Lung (tissue), 12 donors: ENCODE data around the gene ATG7. TPM values are rescaled to one million over a fixed set of nuclear protein-coding genes. Genes with fewer than 3 reads are reported as not detected.
"Not testable (repeated sequence)": the region's sequence is repeated elsewhere in the genome, so short reads cannot be mapped to it uniquely, and the experiment has no call there.

Source experiments
- ATAC-seq: fragments of 200-7000 bp; cut with Tn5 transposase; one replicate; pipeline ENCODE4 v1.9.1; 2020; ENCODE audit warnings: moderate number of reproducible peaks; ENCODE audit not compliant: insufficient read depth, low FRiP score
- DNase-seq, 3 donors: peaks; one replicate each; pipeline ENCODE4 v3.0.0-alpha.2; 2013 to 2017
- H3K27ac ChIP-seq, 2 donors: one replicate each; pipeline ENCODE4 v1.5.1; 2013; ENCODE audit warnings: mild to moderate bottlenecking in 2 of 2, moderate library complexity in 2 of 2, control low read depth in 1 of 2, inconsistent platforms in 1 of 2, low read depth in 1 of 2, low read length in 1 of 2
- H3K27me3 ChIP-seq, 3 donors: one replicate each; pipeline ENCODE4 v1.5.1; 2013; ENCODE audit warnings: low read length in 2 of 3; ENCODE audit not compliant: control insufficient read depth in 3 of 3, insufficient read depth in 3 of 3
- H3K36me3 ChIP-seq, 4 donors: one replicate each; pipeline ENCODE4 v1.5.1; 2013; ENCODE audit warnings: low read length in 4 of 4, mild to moderate bottlenecking in 1 of 4, moderate library complexity in 1 of 4; ENCODE audit not compliant: control insufficient read depth in 4 of 4, insufficient read depth in 4 of 4
- H3K4me1 ChIP-seq, 5 donors: one replicate each; pipeline ENCODE4 v1.5.1; 2013; ENCODE audit warnings: low read length in 5 of 5, mild to moderate bottlenecking in 2 of 5, moderate library complexity in 1 of 5; ENCODE audit not compliant: control insufficient read depth in 5 of 5, insufficient read depth in 5 of 5
- H3K4me3 ChIP-seq: one replicate; pipeline ENCODE4 v1.5.1; 2013; ENCODE audit warnings: mild to moderate bottlenecking, control low read depth, moderate library complexity
- H3K9ac ChIP-seq, 2 donors: one replicate each; pipeline ENCODE4 v1.5.1; 2013; ENCODE audit warnings: low read length in 2 of 2, control low read depth in 1 of 2; ENCODE audit not compliant: insufficient read depth in 1 of 2
- H3K9me3 ChIP-seq, 4 donors: one replicate each; pipeline ENCODE4 v1.5.1; 2013; ENCODE audit warnings: low read length in 3 of 4, mild to moderate bottlenecking in 1 of 4, moderate library complexity in 1 of 4; ENCODE audit not compliant: control insufficient read depth in 4 of 4, insufficient read depth in 3 of 4
- CTCF ChIP-seq: IDR thresholded peaks from 2 replicates; pipeline ENCODE4 v1.5.1; 2012; ENCODE audit warnings: mild to moderate bottlenecking; ENCODE audit errors: control extremely low read depth, extremely low read depth
- WGBS, 2 donors: extraction: QIAGEN DNeasy Blood & Tissue Kit; methylation state at CpG; one replicate each; pipeline ENCODE4 v1.1.7; 2013; 5-methylcytosine and 5-hydroxymethylcytosine counted together
- polyA plus RNA-seq, 2 donors: library from polyadenylated mRNA; stranded (reverse); fragments of 200-250 nt; gene quantifications; one replicate each; pipeline ENCODE4 v1.2.1, GENCODE V29; 2013
- total RNA-seq, 2 donors: library from RNA; depleted of rRNA in 1 of 2; stranded (reverse); fragments of >200 nt in 1 of 2; gene quantifications; one replicate each; pipeline ENCODE4 v1.2.1, GENCODE V29; 2014 to 2021
- donor health status: control.
- donor health status: control.
- donor health status: Bipolar disorder and iron deficiency.
- donor health status: healthy.
- donor health status: DM: yes; HTN: yes; CAD: no.

The ATG7 gene
- total and polyA plus RNA-seq, 4 donors: 11.2 to 72.0 (median 53.3) TPM

GRCh38 chr3:11498646-11499045 lies 226.4 kb downstream of the ATG7 start:
- no peaks in the 10 kb centered on the region for H3K9me3 ChIP-seq
- DNase-seq (peak; percentile 67 to 76 (median 69)), ATAC-seq (no peak)
- no peaks in the 10 kb centered on the region for H3K27me3 ChIP-seq
- H3K9ac ChIP-seq: no peak overlapping the region
- H3K4me1 ChIP-seq: peaks cover 0 to 20% (median 13%) of the 10 kb centered on the region in 5 donors
- no peak overlapping the region for H3K4me3 ChIP-seq
- TF ChIP-seq CTCF: no peak
- no peaks in the 10 kb centered on the region for H3K36me3 ChIP-seq
- WGBS, 2 donors: 22 to 57% methylated on average over 1 of the region's 1 CpG
- peak overlapping the region; percentile 9 to 31 for H3K27ac ChIP-seq

- DNase-seq: peak in 2 of 3 donors; percentile 55 to 56
- Histone ChIP-seq H3K27me3 (no peaks in the 10 kb centered on the region), H3K9me3 (no peaks in the 10 kb centered on the region), H3K4me1 (peaks cover 0 to 20% (median 13%) of the 10 kb centered on the region in 5 donors), H3K9ac (no peak overlapping the region), H3K36me3 (no peaks in the 10 kb centered on the region), H3K27ac (no peak overlapping the region), H3K4me3 (no peak overlapping the region)
- no peak for TF ChIP-seq CTCF
- 78 to 84% methylated on average over 6 of the region's 6 CpGs for WGBS, 2 donors
- no peak for ATAC-seq
These were observed 226.9 kb downstream of the ATG7 start for GRCh38 chr3:11499144-11499543.

- peaks cover 0 to 16% (median 8%) of the 10 kb centered on the region in 5 donors for H3K4me1 ChIP-seq
- not testable (repeated sequence) for H3K9ac ChIP-seq, H3K9me3 ChIP-seq, DNase-seq, H3K36me3 ChIP-seq, ATAC-seq, H3K4me3 ChIP-seq, H3K27me3 ChIP-seq, H3K27ac ChIP-seq
- WGBS, 2 donors: no CpG with 5 or more reads among the region's 3 CpGs
These were observed 230.2 kb downstream of the ATG7 start for GRCh38 chr3:11502413-11502812.

GRCh38 chr3:11507719-11508118 lies 235.5 kb downstream of the ATG7 start:
- no peaks in the 10 kb centered on the region for H3K9me3 ChIP-seq
- H3K36me3 ChIP-seq: peaks cover 0 to 1% (median 0%) of the 10 kb centered on the region in 4 donors
- H3K27ac ChIP-seq: peak overlapping the region in 1 of 2 donors; percentile 67
- no peak for DNase-seq
- TF ChIP-seq CTCF: no peak
- ATAC-seq: no peak
- H3K9ac ChIP-seq: no peak overlapping the region
- no peaks in the 10 kb centered on the region for H3K27me3 ChIP-seq
- H3K4me3 ChIP-seq: no peak overlapping the region
- H3K4me1 ChIP-seq: peaks cover 16 to 36% (median 16%) of the 10 kb centered on the region in 5 donors
